ENCODE results near the gene EML6.

Gene EML6

GRCh38 chr2:54878182-54878581, 154.7 kb downstream of the EML6 start:
- H3K4me1 Mint-ChIP-seq (ENCODE audit: low read depth in 2 of 2): no peaks in the 10 kb centered on the region
- no peaks in the 10 kb centered on the region for H3K9me3 Mint-ChIP-seq
- no peak overlapping the region for H3K4me3 Mint-ChIP-seq
- no peaks in the 10 kb centered on the region for H3K27me3 Mint-ChIP-seq
- no peak for DNase-seq
- H3K27ac Mint-ChIP-seq: no peak overlapping the region
- ATAC-seq (replicated peaks): no peak
- H3K36me3 Mint-ChIP-seq (ENCODE audit: insufficient read depth): no peaks in the 10 kb centered on the region

DNA sequence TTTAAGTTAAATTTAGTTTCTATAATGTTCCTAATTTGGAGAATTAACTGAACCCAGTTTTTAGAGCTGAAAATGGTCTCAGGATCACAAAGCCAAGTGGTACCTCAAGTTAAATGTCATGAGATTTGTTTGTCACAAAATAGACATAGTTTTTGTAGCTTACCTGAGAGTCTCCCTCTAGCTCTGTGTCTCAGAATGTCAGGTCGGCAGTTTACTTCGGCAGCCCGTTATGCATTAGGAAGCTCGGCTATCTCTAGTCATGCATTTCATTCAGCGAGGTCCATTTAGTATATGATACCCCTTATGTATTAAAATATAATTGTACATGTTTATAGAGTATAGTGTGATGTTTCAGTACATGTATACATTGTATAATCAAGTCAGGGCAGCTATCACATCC, 155.6 kb downstream of the EML6 start:
- Mint-ChIP-seq H3K27me3 (no peaks in the 10 kb centered on the region), H3K4me3 (no peak overlapping the region), H3K27ac (no peak overlapping the region), H3K36me3 (ENCODE audit: insufficient read depth) (no peaks in the 10 kb centered on the region), H3K4me1 (ENCODE audit: low read depth in 2 of 2) (no peaks in the 10 kb centered on the region), H3K9me3 (no peaks in the 10 kb centered on the region)
- DNase-seq: no peak
- no peak for ATAC-seq (replicated peaks)

- H3K27ac Mint-ChIP-seq: no peak overlapping the region
- H3K9me3 Mint-ChIP-seq: no peaks in the 10 kb centered on the region
- no peaks in the 10 kb centered on the region for H3K4me1 Mint-ChIP-seq (ENCODE audit: low read depth in 2 of 2)
- no peaks in the 10 kb centered on the region for H3K36me3 Mint-ChIP-seq (ENCODE audit: insufficient read depth)
- no peaks in the 10 kb centered on the region for H3K27me3 Mint-ChIP-seq
- ATAC-seq (replicated peaks): no peak
- DNase-seq: no peak
- H3K4me3 Mint-ChIP-seq: no peak overlapping the region
These were observed 156.3 kb downstream of the EML6 start for GRCh38 chr2:54879598-54880332.

DNA sequence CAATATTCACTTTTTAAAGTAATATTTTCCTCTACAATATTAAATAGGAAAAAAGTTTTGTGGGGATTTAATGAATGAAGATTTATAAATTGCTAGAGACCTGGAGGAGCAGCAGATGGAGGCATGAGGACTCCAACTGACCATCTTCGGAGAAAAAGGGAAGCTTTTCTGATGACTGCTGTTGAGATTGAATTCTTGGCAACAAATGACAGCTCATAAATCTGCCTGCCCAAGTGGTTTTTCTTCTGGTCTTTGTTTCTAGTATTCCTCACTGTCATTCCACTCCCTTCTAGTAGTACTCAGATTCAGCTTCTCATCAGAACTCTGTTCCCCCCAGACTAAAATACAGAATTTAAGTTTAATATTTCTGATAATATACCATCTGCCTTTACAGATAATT, 157.0 kb downstream of the EML6 start:
- no peaks in the 10 kb centered on the region for H3K36me3 Mint-ChIP-seq (ENCODE audit: insufficient read depth)
- H3K4me1 Mint-ChIP-seq (ENCODE audit: low read depth in 2 of 2): no peaks in the 10 kb centered on the region
- no peaks in the 10 kb centered on the region for H3K9me3 Mint-ChIP-seq
- H3K4me3 Mint-ChIP-seq: no peak overlapping the region
- ATAC-seq (replicated peaks) (no peak), DNase-seq (no peak)
- no peaks in the 10 kb centered on the region for H3K27me3 Mint-ChIP-seq
- H3K27ac Mint-ChIP-seq: no peak overlapping the region

DNA sequence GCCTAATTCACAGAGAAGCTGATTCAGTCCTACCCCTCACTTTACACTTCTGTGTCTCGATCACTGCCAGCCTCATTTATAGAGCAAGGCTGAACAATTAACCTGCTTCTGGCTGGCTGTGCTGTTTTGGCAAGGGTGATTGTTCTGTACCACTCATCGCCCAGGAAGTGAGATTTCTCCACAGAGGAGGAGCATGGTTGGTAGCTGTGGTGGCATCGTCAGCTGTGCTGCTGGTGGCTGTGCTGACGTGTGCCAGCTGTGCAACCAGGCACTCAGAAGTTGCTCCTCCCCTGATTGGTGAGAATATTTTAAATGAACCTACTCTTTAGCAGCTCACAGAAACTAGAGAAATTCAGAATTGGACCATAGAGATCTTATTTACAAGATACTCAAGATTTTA, 158.3 kb downstream of the EML6 start:
- no peak for DNase-seq
- no peaks in the 10 kb centered on the region for H3K27me3 Mint-ChIP-seq
- H3K4me1 Mint-ChIP-seq (ENCODE audit: low read depth in 2 of 2): no peaks in the 10 kb centered on the region
- ATAC-seq (replicated peaks): no peak
- no peak overlapping the region for H3K27ac Mint-ChIP-seq
- H3K36me3 Mint-ChIP-seq (ENCODE audit: insufficient read depth): no peaks in the 10 kb centered on the region
- no peak overlapping the region for H3K4me3 Mint-ChIP-seq
- no peaks in the 10 kb centered on the region for H3K9me3 Mint-ChIP-seq

DNA sequence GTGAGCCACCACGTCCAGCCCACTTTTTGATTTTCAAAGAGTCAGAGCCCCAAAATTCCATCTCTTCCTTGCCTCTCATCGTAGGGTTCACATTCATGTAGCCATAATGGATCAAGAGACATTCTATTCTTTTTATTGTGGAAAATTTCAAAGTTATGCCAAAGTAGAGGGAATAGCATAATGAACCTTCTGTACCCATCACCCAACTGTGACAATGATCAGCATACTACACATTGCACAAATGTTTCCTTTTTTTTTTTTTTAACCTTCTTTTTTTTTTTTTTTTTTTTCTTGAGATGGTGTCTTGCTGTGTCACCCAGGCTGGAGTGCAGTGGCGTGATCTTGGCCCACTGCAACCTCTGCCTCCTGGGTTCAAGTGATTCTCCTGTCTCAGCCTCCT, 162.4 kb downstream of the EML6 start:
- H3K9me3 Mint-ChIP-seq: no peaks in the 10 kb centered on the region
- DNase-seq (no peak), ATAC-seq (replicated peaks) (no peak)
- no peaks in the 10 kb centered on the region for H3K4me1 Mint-ChIP-seq (ENCODE audit: low read depth in 2 of 2)
- H3K36me3 Mint-ChIP-seq (ENCODE audit: insufficient read depth): no peaks in the 10 kb centered on the region
- H3K4me3 Mint-ChIP-seq: no peak overlapping the region
- H3K27ac Mint-ChIP-seq: no peak overlapping the region
- H3K27me3 Mint-ChIP-seq: peaks cover 18 to 26% of the 10 kb centered on the region in 2 donors

- Mint-ChIP-seq H3K4me1 (ENCODE audit: low read depth in 2 of 2) (no peaks in the 10 kb centered on the region), H3K4me3 (no peak overlapping the region), H3K9me3 (no peaks in the 10 kb centered on the region), H3K27ac (no peak overlapping the region), H3K36me3 (ENCODE audit: insufficient read depth) (no peaks in the 10 kb centered on the region), H3K27me3 (peaks cover 18 to 26% of the 10 kb centered on the region in 2 donors)
- DNase-seq (no peak), ATAC-seq (replicated peaks) (no peak)
These were observed 164.5 kb downstream of the EML6 start for GRCh38 chr2:54887850-54888545.

- no peak overlapping the region for H3K4me3 Mint-ChIP-seq
- H3K9me3 Mint-ChIP-seq: no peaks in the 10 kb centered on the region
- no peak for ATAC-seq (replicated peaks)
- no peak for DNase-seq
- peaks cover 18 to 26% of the 10 kb centered on the region in 2 donors for H3K27me3 Mint-ChIP-seq
- H3K4me1 Mint-ChIP-seq (ENCODE audit: low read depth in 2 of 2): no peaks in the 10 kb centered on the region
- H3K36me3 Mint-ChIP-seq (ENCODE audit: insufficient read depth): no peaks in the 10 kb centered on the region
- H3K27ac Mint-ChIP-seq: no peak overlapping the region
These were observed 165.6 kb downstream of the EML6 start for GRCh38 chr2:54889053-54889452.

GRCh38 chr2:54891909-54892308, 168.4 kb downstream of the EML6 start:
- no peaks in the 10 kb centered on the region for H3K4me1 Mint-ChIP-seq (ENCODE audit: low read depth in 2 of 2)
- H3K9me3 Mint-ChIP-seq: no peaks in the 10 kb centered on the region
- peaks cover 18 to 26% of the 10 kb centered on the region in 2 donors for H3K27me3 Mint-ChIP-seq
- no peaks in the 10 kb centered on the region for H3K36me3 Mint-ChIP-seq (ENCODE audit: insufficient read depth)
- DNase-seq (no peak), ATAC-seq (replicated peaks) (no peak)
- H3K4me3 Mint-ChIP-seq: no peak overlapping the region
- no peak overlapping the region for H3K27ac Mint-ChIP-seq

DNA sequence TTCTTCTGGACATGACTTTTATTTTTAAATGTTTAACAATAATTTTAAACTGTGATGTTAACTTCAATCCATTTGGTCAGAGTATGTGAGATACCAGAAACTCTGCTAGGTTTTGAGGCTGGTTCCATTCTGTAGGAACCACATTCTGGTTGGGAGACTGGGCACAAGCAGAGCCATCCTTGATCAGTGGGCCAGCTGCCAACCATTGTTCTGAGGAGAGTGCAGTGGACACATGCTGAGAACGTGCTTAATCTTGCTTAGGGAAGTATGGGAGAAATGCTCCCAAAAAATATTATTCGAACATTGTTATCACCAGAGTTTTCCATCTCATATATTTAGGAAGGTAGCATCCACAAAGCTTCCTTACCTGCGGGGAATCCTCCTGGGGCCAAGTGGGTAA, 171.0 kb downstream of the EML6 start:
- Mint-ChIP-seq H3K27ac (no peak overlapping the region), H3K9me3 (no peaks in the 10 kb centered on the region), H3K27me3 (peaks cover 11 to 15% of the 10 kb centered on the region in 2 donors), H3K4me3 (no peak overlapping the region), H3K36me3 (ENCODE audit: insufficient read depth) (no peaks in the 10 kb centered on the region), H3K4me1 (ENCODE audit: low read depth in 2 of 2) (peaks cover 2 to 4% of the 10 kb centered on the region in 2 donors)
- DNase-seq (no peak), ATAC-seq (replicated peaks) (no peak)

DNA sequence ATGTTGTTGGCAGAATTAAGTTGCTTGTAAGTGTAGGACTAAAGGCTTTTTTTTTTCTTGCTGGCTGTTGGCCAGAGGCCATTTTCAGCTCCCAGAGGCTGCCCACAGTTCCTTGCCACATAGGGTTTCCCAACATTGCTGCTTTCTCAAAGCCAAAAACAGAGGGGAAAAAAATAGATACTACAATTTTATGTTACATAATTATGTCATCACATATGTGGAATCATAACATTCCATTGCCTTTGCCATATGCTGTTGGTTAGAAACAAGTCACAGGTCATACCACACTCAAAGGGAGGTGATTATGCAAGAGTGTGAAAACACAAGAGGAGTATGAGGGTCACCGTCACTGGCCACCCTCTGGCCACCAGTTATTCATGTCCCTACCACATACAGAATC, 172.3 kb downstream of the EML6 start:
- peaks cover 0 to 7% of the 10 kb centered on the region in 2 donors for H3K27me3 Mint-ChIP-seq
- DNase-seq: no peak

DNA sequence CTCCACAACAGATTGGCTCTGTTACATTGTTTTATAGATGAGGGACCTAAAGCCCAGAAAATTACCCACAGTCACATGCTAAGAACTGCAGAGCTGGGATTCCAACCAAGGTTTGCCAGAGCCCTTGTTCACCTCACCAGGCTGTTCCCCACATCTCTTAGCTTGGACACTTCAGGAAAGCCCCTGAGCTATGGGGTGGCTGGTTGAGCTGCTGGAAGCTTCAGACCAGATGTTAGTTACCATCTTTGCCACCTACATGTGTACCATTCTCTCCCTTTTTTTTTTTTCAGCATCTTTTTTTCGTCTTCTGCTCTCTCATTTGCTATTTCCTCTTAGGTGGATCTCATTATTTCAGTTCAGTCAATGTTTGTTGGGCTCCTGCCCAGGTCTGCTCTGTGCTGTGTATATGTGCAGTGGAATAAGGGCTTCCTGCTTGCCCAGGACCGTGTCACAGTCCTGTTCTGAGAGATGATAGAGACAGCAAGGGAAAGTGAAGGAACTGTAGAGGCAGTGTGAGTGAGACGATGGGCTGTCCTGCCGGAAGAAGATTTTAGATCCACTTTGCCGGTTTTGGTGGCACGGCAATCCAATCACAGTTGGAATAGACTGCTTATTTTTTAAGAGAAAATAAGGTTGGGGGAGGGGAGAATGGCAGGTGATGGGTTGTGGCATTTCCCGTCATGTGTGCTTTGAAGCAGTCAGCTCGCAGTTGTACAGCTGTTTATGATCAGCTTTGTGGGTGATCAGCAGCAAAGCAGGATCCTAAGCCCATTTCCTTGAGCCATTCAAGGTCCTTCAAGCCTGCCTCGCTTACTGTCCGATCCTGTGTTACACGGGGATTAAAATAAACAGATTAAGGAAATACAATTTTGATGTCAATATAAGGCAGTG, 174.2 kb downstream of the EML6 start:
- Mint-ChIP-seq H3K36me3 (ENCODE audit: insufficient read depth) (no peaks in the 10 kb centered on the region), H3K4me3 (no peak overlapping the region), H3K27me3 (peaks cover 0 to 7% of the 10 kb centered on the region in 2 donors), H3K4me1 (ENCODE audit: low read depth in 2 of 2) (peaks cover 2 to 4% of the 10 kb centered on the region in 2 donors), H3K9me3 (no peaks in the 10 kb centered on the region), H3K27ac (no peak overlapping the region)
- ATAC-seq (replicated peaks): no peak
- no peak for DNase-seq

More for the DNA sequence above, 172.3 kb downstream of the EML6 start:
- Mint-ChIP-seq H3K4me1 (ENCODE audit: low read depth in 2 of 2) (peaks cover 2 to 4% of the 10 kb centered on the region in 2 donors), H3K36me3 (ENCODE audit: insufficient read depth) (no peaks in the 10 kb centered on the region), H3K27ac (no peak overlapping the region), H3K4me3 (no peak overlapping the region), H3K9me3 (no peaks in the 10 kb centered on the region)
- no peak for ATAC-seq (replicated peaks)

DNA sequence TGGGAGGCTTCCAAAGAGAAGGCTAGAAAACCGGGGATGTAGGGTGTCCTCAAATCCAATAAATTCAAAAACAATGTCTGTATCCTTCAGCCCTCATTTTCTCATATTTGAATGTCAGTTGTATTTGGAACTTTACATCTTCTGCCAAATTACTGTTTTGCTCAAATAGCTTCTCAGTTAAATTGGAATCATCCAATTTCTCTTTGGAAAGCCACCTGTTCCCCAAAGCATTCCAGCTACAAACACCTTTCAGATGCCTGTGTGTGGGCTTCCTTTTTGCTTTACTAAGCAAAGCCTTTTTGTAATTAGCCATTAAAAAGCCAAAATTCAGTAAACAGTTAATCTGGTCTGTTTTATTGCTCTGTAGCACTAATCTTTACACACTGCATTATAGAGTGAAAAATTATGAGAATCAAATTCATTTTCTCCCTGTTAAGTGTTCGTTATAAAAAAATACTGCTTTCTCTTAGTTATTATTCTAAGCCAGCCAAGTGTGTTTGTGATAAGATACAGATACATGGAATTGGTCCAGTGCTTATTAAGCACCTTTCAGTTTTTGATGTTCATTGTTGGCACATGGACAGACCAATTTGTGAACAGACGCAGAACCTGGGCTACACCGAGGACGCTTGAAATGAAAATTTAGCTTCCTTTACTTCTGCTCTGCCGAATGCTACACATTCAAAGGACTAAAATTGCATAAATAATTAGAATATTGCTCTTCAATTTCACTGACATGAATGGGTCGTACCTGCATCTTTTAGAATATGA, 175.2 kb downstream of the EML6 start:
- Mint-ChIP-seq H3K27me3 (peaks cover 0 to 7% of the 10 kb centered on the region in 2 donors), H3K36me3 (ENCODE audit: insufficient read depth) (no peaks in the 10 kb centered on the region), H3K9me3 (no peaks in the 10 kb centered on the region), H3K27ac (no peak overlapping the region), H3K4me3 (no peak overlapping the region), H3K4me1 (ENCODE audit: low read depth in 2 of 2) (peaks cover 2 to 4% of the 10 kb centered on the region in 2 donors)
- DNase-seq: no peak
- ATAC-seq (replicated peaks): no peak

Measured in effector memory CD8-positive, alpha-beta T cell (primary cell).